ENCODE data around the gene HORMAD1.
"Not testable (repeated sequence)": the region's sequence is repeated elsewhere in the genome, so short reads cannot be mapped to it uniquely, and the experiment has no call there.

HORMAD1 gene
- 0.65 to 8.9 (median 2.2) reads per million in 18 experiments for total RNA-seq

- DNase-seq: no peak
Measured at GRCh38 chr1:150720703-150721102, at the start of gene HORMAD1. HORMAD1 (minus strand) TSS chr1:150720895; CDS start chr1:150719505, 1,390 bp downstream.

GRCh38 chr1:150767704-150768103, 47.0 kb upstream of the HORMAD1 start:
- DNase-seq: not testable (repeated sequence)

GRCh38 chr1:150765977-150766301, 45.2 kb upstream of the HORMAD1 start:
- not testable (repeated sequence) for DNase-seq

- peak; percentile 79 to 97 for DNase-seq
Measured at GRCh38 chr1:150765296-150765976, 44.7 kb upstream of the HORMAD1 start, which contains the start of gene CTSS. CTSS (minus strand) TSS chr1:150765778; CDS start chr1:150764763, 1,015 bp downstream.

- peak; percentile 18 to 33 for DNase-seq
Measured at GRCh38 chr1:150764617-150765101, 44.0 kb upstream of the HORMAD1 start.

GRCh38 chr1:150763018-150763417, 42.3 kb upstream of the HORMAD1 start:
- no peak for DNase-seq

GRCh38 chr1:150762552-150762951, 41.9 kb upstream of the HORMAD1 start:
- peak in 1 of 2 donors; percentile 32 for DNase-seq

- DNase-seq: peak; percentile 73 to 97
Measured at GRCh38 chr1:150761801-150762200, 41.1 kb upstream of the HORMAD1 start.

- DNase-seq: peak; percentile 75 to 80
Measured at GRCh38 chr1:150760013-150760412, 39.3 kb upstream of the HORMAD1 start.

GRCh38 chr1:150753416-150753815, 32.7 kb upstream of the HORMAD1 start:
- DNase-seq: no peak

GRCh38 chr1:150751443-150751842, 30.7 kb upstream of the HORMAD1 start:
- no peak for DNase-seq

- DNase-seq: no peak
Measured at GRCh38 chr1:150749720-150750311, 29.1 kb upstream of the HORMAD1 start.

- no peak for DNase-seq
Measured at GRCh38 chr1:150748878-150749719, 28.4 kb upstream of the HORMAD1 start.

GRCh38 chr1:150730130-150730721, 9.5 kb upstream of the HORMAD1 start:
- DNase-seq: no peak

- no peak for DNase-seq
Measured at GRCh38 chr1:150724336-150724735, 3.6 kb upstream of the HORMAD1 start.

GRCh38 chr1:150720098-150720497, 597 bp downstream of the HORMAD1 start:
- no peak for DNase-seq

- DNase-seq: no peak
Measured at GRCh38 chr1:150718225-150718891, 2.3 kb downstream of the HORMAD1 start.

GRCh38 chr1:150709031-150709430, 11.7 kb downstream of the HORMAD1 start:
- not testable (repeated sequence) for DNase-seq

GRCh38 chr1:150708595-150708994, 12.1 kb downstream of the HORMAD1 start:
- no peak for DNase-seq

- no peak for DNase-seq
Measured at GRCh38 chr1:150706091-150706490, 14.6 kb downstream of the HORMAD1 start.

- DNase-seq: no peak
Measured at GRCh38 chr1:150703427-150703826, 17.3 kb downstream of the HORMAD1 start.

Measured in inflammatory macrophage (primary cell).